ENCODE measurements around the gene ERMP1.
"Not testable (repeated sequence)": the region's sequence is repeated elsewhere in the genome, so short reads cannot be mapped to it uniquely, and the experiment has no call there.

ERMP1 gene

DNA sequence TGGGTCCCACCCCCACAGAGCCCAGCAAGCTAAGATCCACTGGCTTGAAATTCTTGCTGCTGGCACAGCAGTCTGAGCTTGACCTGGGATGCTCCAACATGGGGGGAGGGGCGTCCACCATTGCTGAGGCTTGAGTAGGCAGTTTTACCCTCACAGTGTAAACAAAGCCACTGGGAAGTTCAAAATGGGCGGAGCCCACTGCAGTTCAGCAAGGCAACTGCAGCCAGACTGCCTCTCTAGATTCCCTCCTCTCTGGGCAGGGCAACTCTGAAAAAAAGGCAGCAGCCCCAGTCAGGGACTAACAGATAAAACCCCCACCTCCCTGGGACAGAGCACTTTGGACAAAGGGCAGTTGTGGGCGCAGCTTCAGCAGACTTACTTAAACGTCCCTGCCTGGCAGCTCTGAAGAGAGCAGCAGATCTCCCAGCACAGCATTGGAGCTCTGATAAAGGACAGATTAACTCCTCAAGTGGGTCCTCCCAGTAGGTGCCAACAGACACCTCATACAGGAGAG is 53.2 kb downstream of the ERMP1 start:
- not testable (repeated sequence) for H2BK15ac ChIP-seq (ENCODE audit: low read length); H3K4me3 ChIP-seq (ENCODE audit: low read length in 2 of 2); H3K27me3 ChIP-seq (ENCODE audit: control insufficient read depth in 3 of 3, insufficient read depth in 3 of 3, low read depth in 1 of 3, low read length in 3 of 3); H2AFZ ChIP-seq (ENCODE audit: low read length); H2BK12ac ChIP-seq (ENCODE audit: low read length); H3K9ac ChIP-seq (ENCODE audit: low read depth, low read length, poor library complexity); H2BK120ac ChIP-seq (ENCODE audit: low read depth, low read length); H3K4me1 ChIP-seq (ENCODE audit: control insufficient read depth in 2 of 2, insufficient read depth in 1 of 2, low read depth in 1 of 2, low read length in 2 of 2); H3K4me2 ChIP-seq (ENCODE audit: insufficient read depth, low read length, poor library complexity, severe bottlenecking); H3K27ac ChIP-seq (replicated peaks; ENCODE audit: low read length); H4K8ac ChIP-seq (ENCODE audit: low read depth, low read length); H3K23ac ChIP-seq (ENCODE audit: low read depth, low read length, poor library complexity); H3K18ac ChIP-seq (ENCODE audit: low read length); H3K14ac ChIP-seq (ENCODE audit: low read length); DNase-seq (ENCODE audit: low spot score); H3K79me1 ChIP-seq (ENCODE audit: low read depth, low read length); H2BK5ac ChIP-seq (ENCODE audit: low read length); H2AK5ac ChIP-seq (ENCODE audit: low read depth, low read length); H3K4ac ChIP-seq (ENCODE audit: low read length); H4K91ac ChIP-seq (ENCODE audit: low read depth, low read length, poor library complexity)
- H3K36me3 ChIP-seq (replicated peaks in 1 of 2; ENCODE audit: control insufficient read depth in 2 of 2, insufficient read depth in 2 of 2, low read length in 2 of 2): peaks cover 14 to 61% of the 10 kb centered on the region in 2 donors
- peaks cover 15 to 42% of the 10 kb centered on the region in 2 donors for H3K9me3 ChIP-seq (replicated peaks in 1 of 2; ENCODE audit: control insufficient read depth in 2 of 2, insufficient read depth in 1 of 2, low read depth in 1 of 2, low read length in 2 of 2)
- WGBS, 2 donors (ENCODE audit: extremely low coverage in 2 of 2, insufficient read length in 2 of 2, insufficient replicate concordance in 1 of 2): no CpG with 5 or more reads among the region's 4 CpGs

DNA sequence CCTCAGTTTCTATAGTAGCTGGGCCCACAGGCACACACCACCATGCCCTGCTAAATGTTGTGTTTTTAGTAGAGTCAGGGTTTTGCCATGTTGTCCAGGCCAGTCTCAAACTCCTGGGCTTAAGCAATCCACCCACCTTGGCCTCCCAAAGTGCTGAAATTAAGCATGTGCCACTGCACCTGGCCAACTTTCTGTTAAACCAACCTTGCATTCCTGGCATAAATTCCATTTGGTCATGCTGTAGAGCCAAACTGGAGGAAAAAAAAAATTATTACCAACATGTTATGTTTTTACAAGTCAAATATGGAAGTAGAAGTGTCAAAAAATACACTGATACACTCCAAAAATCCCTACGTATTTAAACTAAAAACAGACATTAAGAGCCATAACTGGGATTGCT is 54.1 kb downstream of the ERMP1 start:
- no peak overlapping the region for H2AFZ ChIP-seq (ENCODE audit: low read length)
- no peak overlapping the region for H3K4ac ChIP-seq (ENCODE audit: low read length)
- no peak overlapping the region for H3K18ac ChIP-seq (ENCODE audit: low read length)
- no peak overlapping the region for H2BK120ac ChIP-seq (ENCODE audit: low read depth, low read length)
- H3K27ac ChIP-seq (replicated peaks; ENCODE audit: low read length): no peak overlapping the region
- no CpG with 5 or more reads among the region's 1 CpG for WGBS, 2 donors (ENCODE audit: extremely low coverage in 2 of 2, insufficient read length in 2 of 2, insufficient replicate concordance in 1 of 2)
- H3K4me1 ChIP-seq (ENCODE audit: control insufficient read depth in 2 of 2, insufficient read depth in 1 of 2, low read depth in 1 of 2, low read length in 2 of 2): no peaks in the 10 kb centered on the region
- H3K23ac ChIP-seq (ENCODE audit: low read depth, low read length, poor library complexity): no peak overlapping the region
- H3K79me1 ChIP-seq (ENCODE audit: low read depth, low read length): peaks cover 1% of the 10 kb centered on the region
- peaks cover 15 to 42% of the 10 kb centered on the region in 2 donors for H3K9me3 ChIP-seq (replicated peaks in 1 of 2; ENCODE audit: control insufficient read depth in 2 of 2, insufficient read depth in 1 of 2, low read depth in 1 of 2, low read length in 2 of 2)
- H2BK15ac ChIP-seq (ENCODE audit: low read length): no peak overlapping the region
- no peak overlapping the region for H3K4me3 ChIP-seq (ENCODE audit: low read length in 2 of 2)
- no peak overlapping the region for H2BK12ac ChIP-seq (ENCODE audit: low read length)
- no peak overlapping the region for H4K8ac ChIP-seq (ENCODE audit: low read depth, low read length)
- no peak overlapping the region for H3K14ac ChIP-seq (ENCODE audit: low read length)
- no peaks in the 10 kb centered on the region for H3K27me3 ChIP-seq (ENCODE audit: control insufficient read depth in 3 of 3, insufficient read depth in 3 of 3, low read depth in 1 of 3, low read length in 3 of 3)
- H3K4me2 ChIP-seq (ENCODE audit: insufficient read depth, low read length, poor library complexity, severe bottlenecking): no peak overlapping the region
- no peak overlapping the region for H2AK5ac ChIP-seq (ENCODE audit: low read depth, low read length)
- peaks cover 14 to 70% of the 10 kb centered on the region in 2 donors for H3K36me3 ChIP-seq (replicated peaks in 1 of 2; ENCODE audit: control insufficient read depth in 2 of 2, insufficient read depth in 2 of 2, low read length in 2 of 2)
- no peak for DNase-seq (ENCODE audit: low spot score)
- no peak overlapping the region for H4K91ac ChIP-seq (ENCODE audit: low read depth, low read length, poor library complexity)
- H2BK5ac ChIP-seq (ENCODE audit: low read length): no peak overlapping the region
- no peak overlapping the region for H3K9ac ChIP-seq (ENCODE audit: low read depth, low read length, poor library complexity)

DNA sequence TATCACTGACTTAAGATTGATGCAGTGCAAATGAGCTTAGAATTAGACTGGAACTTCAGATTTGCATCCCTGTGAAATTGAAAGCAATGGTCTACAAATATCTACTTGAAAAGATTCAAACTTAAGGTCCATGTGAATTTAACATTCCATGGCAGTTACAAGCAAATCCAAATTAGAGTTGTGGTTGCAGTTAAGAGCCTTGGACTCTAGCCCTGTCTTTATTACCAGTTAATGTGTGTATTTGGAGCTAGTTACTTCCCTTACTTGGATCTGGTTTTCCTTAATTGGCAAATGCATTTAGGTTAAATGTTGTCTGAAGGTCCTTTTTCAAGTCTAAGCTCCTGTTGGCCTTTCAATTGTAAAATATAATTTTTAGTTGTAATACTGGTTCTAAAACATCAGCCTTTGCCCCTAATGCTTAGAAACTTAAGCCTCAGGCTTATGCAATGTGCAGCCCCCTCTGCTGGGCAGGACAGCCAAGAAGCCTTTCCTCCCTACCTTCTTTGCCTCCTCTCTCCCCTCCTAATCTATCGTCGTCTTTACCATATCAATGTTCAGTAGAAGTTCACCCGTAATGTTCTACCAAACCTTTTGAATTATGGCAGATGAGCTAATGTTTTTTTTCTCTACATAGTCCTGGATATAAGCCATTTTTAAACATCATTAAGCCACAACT is 59.5 kb downstream of the ERMP1 start:
- Histone ChIP-seq H3K36me3 (replicated peaks in 1 of 2; ENCODE audit: control insufficient read depth in 2 of 2, insufficient read depth in 2 of 2, low read length in 2 of 2) (peaks cover 9 to 100% of the 10 kb centered on the region in 2 donors), H2AFZ (ENCODE audit: low read length) (no peak overlapping the region), H3K4me3 (ENCODE audit: low read length in 2 of 2) (no peak overlapping the region), H3K27ac (replicated peaks; ENCODE audit: low read length) (no peak overlapping the region), H3K9me3 (replicated peaks in 1 of 2; ENCODE audit: control insufficient read depth in 2 of 2, insufficient read depth in 1 of 2, low read depth in 1 of 2, low read length in 2 of 2) (peaks cover 2 to 14% of the 10 kb centered on the region in 2 donors), H3K9ac (ENCODE audit: low read depth, low read length, poor library complexity) (no peak overlapping the region), H2BK120ac (ENCODE audit: low read depth, low read length) (no peak overlapping the region), H3K4ac (ENCODE audit: low read length) (no peak overlapping the region), H2AK5ac (ENCODE audit: low read depth, low read length) (no peak overlapping the region), H2BK15ac (ENCODE audit: low read length) (no peak overlapping the region), H3K27me3 (ENCODE audit: control insufficient read depth in 3 of 3, insufficient read depth in 3 of 3, low read depth in 1 of 3, low read length in 3 of 3) (no peaks in the 10 kb centered on the region), H3K4me2 (ENCODE audit: insufficient read depth, low read length, poor library complexity, severe bottlenecking) (no peak overlapping the region), H2BK12ac (ENCODE audit: low read length) (no peak overlapping the region), H3K18ac (ENCODE audit: low read length) (no peak overlapping the region), H3K79me1 (ENCODE audit: low read depth, low read length) (no peaks in the 10 kb centered on the region), H3K23ac (ENCODE audit: low read depth, low read length, poor library complexity) (no peak overlapping the region), H3K14ac (ENCODE audit: low read length) (no peak overlapping the region), H2BK5ac (ENCODE audit: low read length) (no peak overlapping the region), H4K8ac (ENCODE audit: low read depth, low read length) (no peak overlapping the region), H3K4me1 (ENCODE audit: control insufficient read depth in 2 of 2, insufficient read depth in 1 of 2, low read depth in 1 of 2, low read length in 2 of 2) (no peaks in the 10 kb centered on the region), H4K91ac (ENCODE audit: low read depth, low read length, poor library complexity) (no peak overlapping the region)
- DNase-seq (ENCODE audit: low spot score): no peak
- whole genome bisulfite sequencing, 2 donors (ENCODE audit: extremely low coverage in 2 of 2, insufficient read length in 2 of 2, insufficient replicate concordance in 1 of 2): no CpG with 5 or more reads among the region's 3 CpGs

DNA sequence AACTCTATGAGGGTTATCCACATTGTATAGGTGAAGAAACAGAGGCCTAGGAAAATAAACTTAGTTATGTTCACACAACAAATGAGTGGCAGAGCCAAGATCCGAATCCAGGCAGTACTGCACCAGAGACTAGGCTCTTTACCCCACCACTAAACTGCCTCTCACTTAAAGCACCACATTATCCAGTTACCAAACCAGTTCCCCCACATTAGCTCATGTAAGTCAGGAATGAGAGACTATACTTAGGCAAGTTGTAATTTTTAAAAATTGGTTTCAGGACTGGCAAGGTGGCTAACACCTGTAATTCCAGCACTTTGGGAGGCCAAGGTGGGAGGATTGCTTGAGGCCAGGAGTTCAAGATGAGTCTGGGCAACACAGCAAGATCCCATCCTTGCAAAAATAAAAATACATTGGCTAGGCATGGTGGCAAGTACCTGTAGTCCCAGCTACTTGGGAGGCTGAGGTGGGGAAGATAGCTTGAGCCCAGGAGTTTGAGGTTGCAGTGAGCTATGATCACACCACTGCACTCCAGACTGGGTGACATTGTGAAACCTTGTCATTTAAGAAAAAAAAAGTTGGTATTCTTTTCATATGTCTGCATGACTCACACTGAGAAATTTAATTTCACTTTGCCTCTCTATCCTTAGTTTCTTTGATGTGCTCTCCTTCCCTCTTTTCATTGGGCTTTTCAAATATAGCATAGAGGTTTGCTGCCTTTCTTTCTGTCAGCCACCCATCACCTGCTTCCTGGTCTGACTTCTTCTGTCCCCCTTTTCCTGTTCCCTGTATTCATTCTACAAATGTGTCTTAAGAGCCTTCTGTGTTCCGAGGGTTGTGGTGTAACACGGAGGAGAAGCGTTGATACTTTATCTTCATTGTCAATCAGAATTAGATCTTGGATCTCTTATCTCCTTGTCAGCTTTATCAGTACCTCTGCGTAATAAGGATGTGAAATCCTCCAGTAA is 64.7 kb downstream of the ERMP1 start:
- no peaks in the 10 kb centered on the region for H3K4me1 ChIP-seq (ENCODE audit: control insufficient read depth in 2 of 2, insufficient read depth in 1 of 2, low read depth in 1 of 2, low read length in 2 of 2)
- no peak overlapping the region for H3K23ac ChIP-seq (ENCODE audit: low read depth, low read length, poor library complexity)
- no peak overlapping the region for H3K9ac ChIP-seq (ENCODE audit: low read depth, low read length, poor library complexity)
- no peak overlapping the region for H2BK120ac ChIP-seq (ENCODE audit: low read depth, low read length)
- H3K4me3 ChIP-seq (ENCODE audit: low read length in 2 of 2): no peak overlapping the region
- H4K91ac ChIP-seq (ENCODE audit: low read depth, low read length, poor library complexity): no peak overlapping the region
- no peak overlapping the region for H2BK5ac ChIP-seq (ENCODE audit: low read length)
- H3K9me3 ChIP-seq (replicated peaks in 1 of 2; ENCODE audit: control insufficient read depth in 2 of 2, insufficient read depth in 1 of 2, low read depth in 1 of 2, low read length in 2 of 2): peaks cover 0 to 2% of the 10 kb centered on the region in 2 donors
- no peak overlapping the region for H3K4me2 ChIP-seq (ENCODE audit: insufficient read depth, low read length, poor library complexity, severe bottlenecking)
- H3K4ac ChIP-seq (ENCODE audit: low read length): no peak overlapping the region
- no CpG with 5 or more reads among the region's 5 CpGs for WGBS, 2 donors (ENCODE audit: extremely low coverage in 2 of 2, insufficient read length in 2 of 2, insufficient replicate concordance in 1 of 2)
- no peaks in the 10 kb centered on the region for H3K27me3 ChIP-seq (ENCODE audit: control insufficient read depth in 3 of 3, insufficient read depth in 3 of 3, low read depth in 1 of 3, low read length in 3 of 3)
- no peak overlapping the region for H2BK12ac ChIP-seq (ENCODE audit: low read length)
- no peaks in the 10 kb centered on the region for H3K79me1 ChIP-seq (ENCODE audit: low read depth, low read length)
- no peak overlapping the region for H3K27ac ChIP-seq (replicated peaks; ENCODE audit: low read length)
- no peak overlapping the region for H2AK5ac ChIP-seq (ENCODE audit: low read depth, low read length)
- H3K18ac ChIP-seq (ENCODE audit: low read length): no peak overlapping the region
- no peak overlapping the region for H3K14ac ChIP-seq (ENCODE audit: low read length)
- H2AFZ ChIP-seq (ENCODE audit: low read length): no peak overlapping the region
- no peak for DNase-seq (ENCODE audit: low spot score)
- H4K8ac ChIP-seq (ENCODE audit: low read depth, low read length): no peak overlapping the region
- H2BK15ac ChIP-seq (ENCODE audit: low read length): no peak overlapping the region
- peaks cover 20 to 100% of the 10 kb centered on the region in 2 donors for H3K36me3 ChIP-seq (replicated peaks in 1 of 2; ENCODE audit: control insufficient read depth in 2 of 2, insufficient read depth in 2 of 2, low read length in 2 of 2)

All from neuronal stem cell (in vitro differentiated cells).